ENCODE results near the gene OR2T1. TPM values are rescaled to one million over a fixed set of nuclear protein-coding genes. Genes with fewer than 3 reads are reported as not detected.
"Not testable (repeated sequence)": the region's sequence is repeated elsewhere in the genome, so short reads cannot be mapped to it uniquely, and the experiment has no call there.

OR2T1 gene
- total RNA-seq, 4 donors from 2014 or later, result not detected

- no peak for TF ChIP-seq CTCF (IDR thresholded peaks at IDR 0.05; ENCODE audit: low read depth)
These were observed 15.0 kb downstream of the OR2T1 start for GRCh38 chr1:248417854-248418253.

- no peak for TF ChIP-seq CTCF (IDR thresholded peaks at IDR 0.05; ENCODE audit: low read depth)
These were observed 18.5 kb downstream of the OR2T1 start for GRCh38 chr1:248421384-248421783.

- TF ChIP-seq CTCF (IDR thresholded peaks at IDR 0.05; ENCODE audit: low read depth), result not testable (repeated sequence)
These were observed 42.6 kb downstream of the OR2T1 start, which contains the start of gene OR2T2 for GRCh38 chr1:248445399-248445798. Gene OR2T2 (plus strand): TSS chr1:248445637. CDS start chr1:248452798, 7,161 bp downstream.

Other genes starting within 250 kb of the OR2T1 start
- not detected for gene OR2M2, start 228.2 kb upstream of the OR2T1 start, total RNA-seq
- not detected for gene OR2M3, start 205.8 kb upstream of the OR2T1 start, total RNA-seq
- gene OR2M4, start 171.6 kb upstream of the OR2T1 start, total RNA-seq, result not detected
- gene OR2T33, start 125.1 kb upstream of the OR2T1 start, total RNA-seq, result not detected
- gene OR2T12, start 99.6 kb upstream of the OR2T1 start, total RNA-seq, result not detected
- gene OR2M7, start 78.5 kb upstream of the OR2T1 start, total RNA-seq, result not detected
- gene OR14C36, start 54.3 kb upstream of the OR2T1 start, total RNA-seq, result not detected
- gene OR2T4, start 41.4 kb upstream of the OR2T1 start, total RNA-seq, result not detected
- not detected for gene OR2T6, start 27.3 kb upstream of the OR2T1 start, total RNA-seq
- not detected for gene OR2T2, start 42.6 kb downstream of the OR2T1 start, total RNA-seq
- not detected for gene OR2T3, start 70.3 kb downstream of the OR2T1 start, total RNA-seq
- not detected for gene OR2T5, start 85.5 kb downstream of the OR2T1 start, total RNA-seq
- not detected for gene OR2G6, start 105.0 kb downstream of the OR2T1 start, total RNA-seq
- not detected for gene OR2T29, start 159.7 kb downstream of the OR2T1 start, total RNA-seq
- not detected for gene OR2T34, start 171.7 kb downstream of the OR2T1 start, total RNA-seq
- not detected for gene OR2T10, start 194.7 kb downstream of the OR2T1 start, total RNA-seq
- gene OR2T11, start 232.0 kb downstream of the OR2T1 start, total RNA-seq, result not detected
- gene OR2T35, start 242.2 kb downstream of the OR2T1 start, total RNA-seq, result not detected